ENCODE measurements around the gene LYST. TPM values are rescaled to one million over a fixed set of nuclear protein-coding genes. Genes with fewer than 3 reads are reported as not detected.
"Not testable (repeated sequence)": the region's sequence is repeated elsewhere in the genome, so short reads cannot be mapped to it uniquely, and the experiment has no call there.

LYST gene
- total RNA-seq, 1 donor from 2014 or later = 38.5 TPM

GRCh38 chr1:235642011-235642942 lies 224.4 kb downstream of the LYST start:
- DNase-seq (ENCODE audit: low spot score) = peak; percentile 53

GRCh38 chr1:235640580-235640979 lies 226.1 kb downstream of the LYST start:
- DNase-seq (ENCODE audit: low spot score) = peak; percentile 53

- DNase-seq (ENCODE audit: low spot score) = peak; percentile 53
These were observed 227.2 kb downstream of the LYST start for GRCh38 chr1:235639226-235640205.

- DNase-seq (ENCODE audit: low spot score) = not testable (repeated sequence)
These were observed 228.1 kb downstream of the LYST start for GRCh38 chr1:235638612-235639011.

- peak; percentile 55 for DNase-seq (ENCODE audit: low spot score)
These were observed 228.8 kb downstream of the LYST start for GRCh38 chr1:235637756-235638534.

- DNase-seq (ENCODE audit: low spot score) = peak; percentile 68
These were observed 230.6 kb downstream of the LYST start for GRCh38 chr1:235635938-235636662.

GRCh38 chr1:235632506-235633401 lies 234.0 kb downstream of the LYST start:
- DNase-seq (ENCODE audit: low spot score) = peak; percentile 14

GRCh38 chr1:235631816-235632215 lies 234.9 kb downstream of the LYST start:
- no peak for DNase-seq (ENCODE audit: low spot score)

- no peak for DNase-seq (ENCODE audit: low spot score)
These were observed 238.2 kb downstream of the LYST start for GRCh38 chr1:235628316-235629005.

- DNase-seq (ENCODE audit: low spot score) = no peak
These were observed 240.9 kb downstream of the LYST start for GRCh38 chr1:235625831-235626230.

GRCh38 chr1:235625340-235625739 lies 241.4 kb downstream of the LYST start:
- no peak for DNase-seq (ENCODE audit: low spot score)

GRCh38 chr1:235624721-235625333 lies 241.9 kb downstream of the LYST start:
- DNase-seq (ENCODE audit: low spot score) = no peak

- no peak for DNase-seq (ENCODE audit: low spot score)
These were observed 243.5 kb downstream of the LYST start for GRCh38 chr1:235622936-235623779.

- not testable (repeated sequence) for DNase-seq (ENCODE audit: low spot score)
These were observed 247.6 kb downstream of the LYST start for GRCh38 chr1:235619149-235619548.

GRCh38 chr1:235617808-235618207 lies 248.9 kb downstream of the LYST start:
- no peak for DNase-seq (ENCODE audit: low spot score)

- DNase-seq (ENCODE audit: low spot score) = no peak
These were observed 249.6 kb downstream of the LYST start for GRCh38 chr1:235617140-235617539.

GRCh38 chr1:235614442-235614954 lies 252.2 kb downstream of the LYST start:
- DNase-seq (ENCODE audit: low spot score) = no peak

Data from mesenteric fat pad (tissue), 1 donor.